SU-DHL-6 (cell line): ENCODE data around the gene WDR11.

ENCODE experiments used
- EZH2phosphoT487 ChIP-seq: fragments of 200-600 bp; sonication (generic), shearing (Covaris generic); conservative IDR thresholded peaks from 2 replicates; pipeline ENCODE4 v1.6.1; 2018; ENCODE audit warnings: mild to moderate bottlenecking, antibody characterized with exemption, low read length, moderate library complexity, mixed read lengths
- TF ChIP-seq, protein P1 (sequence below): fragments of 200-600 bp; sonication (generic); IDR thresholded peaks from one replicate; pipeline ENCODE4 v1.5.1; 2017; ENCODE audit warnings: antibody characterized with exemption, mild to moderate bottlenecking, low read length, moderate library complexity; ENCODE audit not compliant: insufficient read depth, poor library complexity, severe bottlenecking

DNA sequence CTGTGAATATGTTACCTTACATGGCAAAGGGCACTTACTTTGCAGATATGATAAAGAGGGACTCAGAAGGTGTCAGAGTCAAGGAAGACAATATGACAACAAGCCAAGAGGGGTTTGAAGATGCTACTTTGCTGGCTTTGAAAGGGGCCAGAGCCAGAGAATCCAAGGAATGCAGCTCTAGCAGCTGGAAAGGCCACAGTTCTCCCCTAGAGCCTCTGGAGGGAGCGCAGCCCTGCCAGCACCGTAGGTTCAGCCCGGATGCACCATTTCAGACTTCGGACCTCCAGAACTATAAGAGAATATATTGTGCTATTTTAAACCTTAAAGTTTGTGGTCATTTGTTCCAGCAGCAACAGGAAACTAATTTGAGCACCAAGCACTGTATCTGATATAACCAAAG, 32.9 kb upstream of the WDR11 start:
- TF ChIP-seq, protein P1, sequence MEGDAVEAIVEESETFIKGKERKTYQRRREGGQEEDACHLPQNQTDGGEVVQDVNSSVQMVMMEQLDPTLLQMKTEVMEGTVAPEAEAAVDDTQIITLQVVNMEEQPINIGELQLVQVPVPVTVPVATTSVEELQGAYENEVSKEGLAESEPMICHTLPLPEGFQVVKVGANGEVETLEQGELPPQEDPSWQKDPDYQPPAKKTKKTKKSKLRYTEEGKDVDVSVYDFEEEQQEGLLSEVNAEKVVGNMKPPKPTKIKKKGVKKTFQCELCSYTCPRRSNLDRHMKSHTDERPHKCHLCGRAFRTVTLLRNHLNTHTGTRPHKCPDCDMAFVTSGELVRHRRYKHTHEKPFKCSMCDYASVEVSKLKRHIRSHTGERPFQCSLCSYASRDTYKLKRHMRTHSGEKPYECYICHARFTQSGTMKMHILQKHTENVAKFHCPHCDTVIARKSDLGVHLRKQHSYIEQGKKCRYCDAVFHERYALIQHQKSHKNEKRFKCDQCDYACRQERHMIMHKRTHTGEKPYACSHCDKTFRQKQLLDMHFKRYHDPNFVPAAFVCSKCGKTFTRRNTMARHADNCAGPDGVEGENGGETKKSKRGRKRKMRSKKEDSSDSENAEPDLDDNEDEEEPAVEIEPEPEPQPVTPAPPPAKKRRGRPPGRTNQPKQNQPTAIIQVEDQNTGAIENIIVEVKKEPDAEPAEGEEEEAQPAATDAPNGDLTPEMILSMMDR, result no peak
- no peak for TF ChIP-seq EZH2phosphoT487
